PC-9 (cell line): ENCODE measurements around the gene DUOXA1.

Experiments used
- EZH2 ChIP-seq: fragments of 200-600 bp; sonication (generic); IDR thresholded peaks from 2 replicates; pipeline ENCODE4 v1.8.0; 2017; ENCODE audit warnings: antibody characterized with exemption, low read depth
- TF ChIP-seq, protein P1 (sequence below): fragments of 200-600 bp; sonication (generic); conservative IDR thresholded peaks from 2 replicates; pipeline ENCODE4 v1.6.1; 2017; ENCODE audit warnings: mixed run types, antibody characterized with exemption, mild to moderate bottlenecking, moderate library complexity

DNA sequence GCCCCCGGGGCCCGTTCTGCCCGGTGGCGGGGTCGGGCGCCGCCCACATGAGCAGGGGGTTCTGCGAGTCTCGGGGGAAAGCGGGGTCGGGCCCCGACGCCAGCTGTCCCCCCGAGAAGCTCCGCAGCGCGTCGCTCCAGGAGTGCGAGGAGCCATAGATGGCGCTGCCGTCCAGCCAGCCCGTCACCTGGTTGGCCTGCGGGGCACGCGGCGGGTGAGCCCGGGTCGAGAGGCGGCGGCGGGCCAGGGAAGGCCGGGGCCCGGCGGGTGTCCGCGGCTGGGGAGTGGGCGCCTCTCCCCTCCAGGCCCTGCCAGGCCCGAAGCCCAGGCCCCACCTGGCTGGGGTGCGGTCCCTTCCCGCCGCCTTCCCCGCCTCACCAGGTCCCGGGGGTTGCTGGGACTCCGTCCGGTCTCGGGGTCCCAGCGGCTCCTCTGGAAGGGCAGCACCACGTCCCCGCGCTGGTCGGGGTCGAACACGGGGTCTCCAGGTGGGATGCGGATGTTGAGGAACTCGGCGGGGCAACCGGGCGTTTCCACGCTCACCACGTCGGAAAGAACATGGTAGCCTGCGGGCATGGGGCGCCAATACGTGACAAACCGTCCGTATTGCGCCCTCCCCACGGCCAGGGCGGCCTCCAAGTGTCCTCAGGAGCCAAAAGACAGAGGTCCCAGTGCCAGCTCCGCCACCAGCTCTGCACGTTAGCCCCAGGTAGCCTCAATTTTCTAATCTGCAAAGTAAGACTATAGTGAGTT, 18.1 kb downstream of the DUOXA1 start:
- TF ChIP-seq, protein P1, sequence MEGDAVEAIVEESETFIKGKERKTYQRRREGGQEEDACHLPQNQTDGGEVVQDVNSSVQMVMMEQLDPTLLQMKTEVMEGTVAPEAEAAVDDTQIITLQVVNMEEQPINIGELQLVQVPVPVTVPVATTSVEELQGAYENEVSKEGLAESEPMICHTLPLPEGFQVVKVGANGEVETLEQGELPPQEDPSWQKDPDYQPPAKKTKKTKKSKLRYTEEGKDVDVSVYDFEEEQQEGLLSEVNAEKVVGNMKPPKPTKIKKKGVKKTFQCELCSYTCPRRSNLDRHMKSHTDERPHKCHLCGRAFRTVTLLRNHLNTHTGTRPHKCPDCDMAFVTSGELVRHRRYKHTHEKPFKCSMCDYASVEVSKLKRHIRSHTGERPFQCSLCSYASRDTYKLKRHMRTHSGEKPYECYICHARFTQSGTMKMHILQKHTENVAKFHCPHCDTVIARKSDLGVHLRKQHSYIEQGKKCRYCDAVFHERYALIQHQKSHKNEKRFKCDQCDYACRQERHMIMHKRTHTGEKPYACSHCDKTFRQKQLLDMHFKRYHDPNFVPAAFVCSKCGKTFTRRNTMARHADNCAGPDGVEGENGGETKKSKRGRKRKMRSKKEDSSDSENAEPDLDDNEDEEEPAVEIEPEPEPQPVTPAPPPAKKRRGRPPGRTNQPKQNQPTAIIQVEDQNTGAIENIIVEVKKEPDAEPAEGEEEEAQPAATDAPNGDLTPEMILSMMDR: no peak
- no peak for TF ChIP-seq EZH2
